Smooth muscle cell (in vitro differentiated cells): ENCODE measurements around the gene GMNN. TPM values are rescaled to one million over a fixed set of nuclear protein-coding genes. Genes with fewer than 3 reads are reported as not detected.

Experiments used
- DNase-seq: peaks from one replicate; lab custom pipeline; 2025; ENCODE audit not compliant: unreplicated experiment; lab: John Stamatoyannopoulos, UW
- H2AFZ ChIP-seq: fragments of 200-600 bp; sonication (generic); 2 replicates; pipeline ENCODE4 v1.6.0; 2016; ENCODE audit warnings: antibody characterized with exemption, low read depth, mild to moderate bottlenecking
- H3F3A ChIP-seq: fragments of 200-600 bp; sonication (generic); 2 replicates; pipeline ENCODE4 v1.6.0; 2017; ENCODE audit warnings: antibody characterized with exemption, low read depth
- H3K27ac ChIP-seq: fragments of 200-600 bp; sonication (generic); 2 replicates; pipeline ENCODE4 v1.5.1; 2016; ENCODE audit warnings: low read depth, mild to moderate bottlenecking
- H3K27me3 ChIP-seq: fragments of 200-600 bp; sonication (generic); 2 replicates; pipeline ENCODE4 v1.6.1; 2016; ENCODE audit warnings: low read depth, mild to moderate bottlenecking
- H3K36me3 ChIP-seq: fragments of 200-600 bp; sonication (generic); 2 replicates; pipeline ENCODE4 v1.5.1; 2016; ENCODE audit warnings: low read depth
- H3K4me1 ChIP-seq: fragments of 200-600 bp; sonication (generic); 2 replicates; pipeline ENCODE4 v1.5.1; 2016; ENCODE audit warnings: low read depth
- H3K4me2 ChIP-seq: fragments of 200-600 bp; sonication (generic); 2 replicates; pipeline ENCODE4 v1.6.0; 2016; ENCODE audit warnings: mild to moderate bottlenecking
- H3K4me3 ChIP-seq: fragments of 200-600 bp; sonication (generic); 2 replicates; pipeline ENCODE4 v1.5.1; 2016; ENCODE audit warnings: mild to moderate bottlenecking
- H3K79me2 ChIP-seq: fragments of 200-600 bp; sonication (generic); 2 replicates; pipeline ENCODE4 v1.6.0; 2016; ENCODE audit warnings: low read depth, mild to moderate bottlenecking
- H3K9ac ChIP-seq: fragments of 200-600 bp; sonication (generic); 2 replicates; pipeline ENCODE4 v1.6.0; 2016; ENCODE audit warnings: low read depth
- H3K9me3 ChIP-seq: fragments of 200-600 bp; sonication (generic); replicated peaks from 2 replicates; pipeline ENCODE4 v1.5.1; 2016; ENCODE audit warnings: low read depth
- H4K20me1 ChIP-seq: fragments of 200-600 bp; sonication (generic); 2 replicates; pipeline ENCODE4 v1.6.0; 2016; ENCODE audit warnings: low read depth
- CTCF ChIP-seq: fragments of 200-600 bp; sonication (generic); IDR thresholded peaks from 2 replicates; pipeline ENCODE4 v1.5.1; 2017; ENCODE audit warnings: borderline replicate concordance, mild to moderate bottlenecking, antibody characterized with exemption; ENCODE audit not compliant: insufficient read depth, poor library complexity, severe bottlenecking
- WGBS: methylation state at CpG from one replicate; pipeline ENCODE4 v1.1.7; 2016; ENCODE audit warnings: low lambda C conversion rate; 5-methylcytosine and 5-hydroxymethylcytosine counted together
- polyA plus RNA-seq: library from polyadenylated mRNA; unstranded; fragments of >200 nt; fragmentation: Nextera tagmentation; extraction: Ambion mirVana; gene quantifications from 2 replicates; pipeline ENCODE4 v1.2.1, GENCODE V29; 2016
- total RNA-seq: library from RNA; depleted of rRNA; stranded (reverse); fragments of >200 nt; gene quantifications from 2 replicates; pipeline ENCODE4 v1.2.3, GENCODE V29; 2014

GMNN gene
- total and polyA plus RNA-seq, 2 experiments from 2014 or later = 31.8 to 46.4 TPM

GRCh38 chr6:24777227-24777626, 2.5 kb downstream of the GMNN start:
- Histone ChIP-seq H3K4me3 (peak overlapping the region; percentile 76), H3K36me3 (no peaks in the 10 kb centered on the region), H2AFZ (no peak overlapping the region), H3K4me2 (peak overlapping the region; percentile 82), H3K4me1 (peaks cover 15% of the 10 kb centered on the region), H3K9ac (no peak overlapping the region), H3K79me2 (peaks cover 50% of the 10 kb centered on the region), H3K27ac (no peak overlapping the region), H3K27me3 (no peaks in the 10 kb centered on the region), H3K9me3 (no peaks in the 10 kb centered on the region), H3F3A (no peaks in the 10 kb centered on the region), H4K20me1 (no peaks in the 10 kb centered on the region)
- TF ChIP-seq CTCF = no peak
- WGBS = 87% methylated on average over 1 of the region's 1 CpG
- DNase-seq = no peak

GRCh38 chr6:24778121-24778520, 3.4 kb downstream of the GMNN start:
- Histone ChIP-seq H3K9ac (no peak overlapping the region), H3K36me3 (peaks cover under 1% of the 10 kb centered on the region), H3F3A (no peaks in the 10 kb centered on the region), H3K4me1 (peaks cover 15% of the 10 kb centered on the region), H3K27ac (no peak overlapping the region), H3K27me3 (no peaks in the 10 kb centered on the region), H3K79me2 (peaks cover 50% of the 10 kb centered on the region), H3K9me3 (no peaks in the 10 kb centered on the region), H3K4me3 (peak overlapping the region; percentile 76), H4K20me1 (no peaks in the 10 kb centered on the region), H3K4me2 (no peak overlapping the region), H2AFZ (no peak overlapping the region)
- WGBS = 94% methylated on average over 1 of the region's 1 CpG
- DNase-seq = no peak
- TF ChIP-seq CTCF = no peak

- no peak overlapping the region for H3K4me2 ChIP-seq
- no peak overlapping the region for H3K27ac ChIP-seq
- H3K4me1 ChIP-seq = peaks cover 15% of the 10 kb centered on the region
- H2AFZ ChIP-seq = no peak overlapping the region
- TF ChIP-seq CTCF = no peak
- H3K9ac ChIP-seq = no peak overlapping the region
- peaks cover 3% of the 10 kb centered on the region for H3K36me3 ChIP-seq
- no peaks in the 10 kb centered on the region for H3K27me3 ChIP-seq
- DNase-seq = no peak
- H3K9me3 ChIP-seq = no peaks in the 10 kb centered on the region
- H3F3A ChIP-seq = no peaks in the 10 kb centered on the region
- peaks cover 50% of the 10 kb centered on the region for H3K79me2 ChIP-seq
- H4K20me1 ChIP-seq = no peaks in the 10 kb centered on the region
- peak overlapping the region; percentile 21 for H3K4me3 ChIP-seq
These were observed 4.1 kb downstream of the GMNN start for GRCh38 chr6:24778878-24779277.

GRCh38 chr6:24779416-24780016, 4.8 kb downstream of the GMNN start:
- no peak overlapping the region for H3K4me2 ChIP-seq
- WGBS = 64% methylated on average over 3 of the region's 3 CpGs

More at GRCh38 chr6:24779416-24780016, 4.8 kb downstream of the GMNN start:
- no peaks in the 10 kb centered on the region for H4K20me1 ChIP-seq
- no peaks in the 10 kb centered on the region for H3F3A ChIP-seq
- H3K79me2 ChIP-seq = peaks cover 50% of the 10 kb centered on the region
- H2AFZ ChIP-seq = no peak overlapping the region
- H3K36me3 ChIP-seq = peaks cover 3% of the 10 kb centered on the region
- DNase-seq = no peak
- peak overlapping the region; percentile 21 for H3K4me3 ChIP-seq
- no peak overlapping the region for H3K9ac ChIP-seq
- no peaks in the 10 kb centered on the region for H3K9me3 ChIP-seq
- no peaks in the 10 kb centered on the region for H3K27me3 ChIP-seq
- no peak overlapping the region for H3K27ac ChIP-seq
- H3K4me1 ChIP-seq = peaks cover 15% of the 10 kb centered on the region
- no peak for TF ChIP-seq CTCF
